IMR-90 (cell line): ENCODE data around the gene FUT4. TPM values are rescaled to one million over a fixed set of nuclear protein-coding genes. Genes with fewer than 3 reads are reported as not detected.

ENCODE experiments used
- ATAC-seq: fragments of 200-7000 bp; cut with Tn5 transposase; 2 replicates; pipeline ENCODE4 v1.9.1; 2020; ENCODE audit warnings: low read depth, mild to moderate bottlenecking, moderate library complexity
- BruUV-seq: library from RNA; stranded (reverse); fragments of 400-500 nt; replicated peaks from 2 replicates; lab custom pipeline; 2021; lab: Mats Ljungman, UMichigan
- CTCF ChIA-PET: fragments of 300-600 bp; formaldehyde crosslinking; extraction: SDS; loops from one replicate; lab custom pipeline; 2021; ENCODE audit warnings: antibody characterized with exemption; lab: Yijun Ruan, JAX
- POLR2A ChIA-PET: fragments of 300-600 bp; sonication (Branson Sonifier 250); formaldehyde crosslinking; loops from one replicate; lab custom pipeline; 2022; ENCODE audit warnings: antibody characterized with exemption; ENCODE audit not compliant: unreplicated experiment; lab: Charles Lee
- DNase-seq: peaks from one replicate; pipeline ENCODE4 v3.0.0; 2013
- H2AFZ ChIP-seq: replicated peaks from 2 replicates; pipeline ENCODE3; 2013; ENCODE audit warnings: low read length, mild to moderate bottlenecking; ENCODE audit not compliant: poor library complexity
- H2AK5ac ChIP-seq: 2 replicates; pipeline ENCODE4 v1.6.1; 2013; ENCODE audit warnings: low read depth, low read length, inconsistent platforms
- H2AK9ac ChIP-seq: replicated peaks from 2 replicates; pipeline ENCODE3; 2013; ENCODE audit warnings: mild to moderate bottlenecking, low read depth, low read length, moderate library complexity; ENCODE audit not compliant: poor library complexity
- H2BK120ac ChIP-seq: 2 replicates; pipeline ENCODE4 v1.6.1; 2013; ENCODE audit warnings: low read depth, low read length, inconsistent platforms
- H2BK15ac ChIP-seq: 3 replicates; pipeline ENCODE4 v1.6.1; 2013; ENCODE audit warnings: low read depth, low read length, inconsistent platforms
- H2BK20ac ChIP-seq: 2 replicates; pipeline ENCODE4 v1.6.1; 2013; ENCODE audit warnings: low read depth, mild to moderate bottlenecking, inconsistent platforms, low read length, moderate library complexity
- H2BK5ac ChIP-seq: 2 replicates; pipeline ENCODE4 v1.6.1; 2013; ENCODE audit warnings: mild to moderate bottlenecking, low read depth, low read length, inconsistent platforms; ENCODE audit not compliant: poor library complexity, severe bottlenecking
- H3K14ac ChIP-seq: replicated peaks from 2 replicates; pipeline ENCODE4 v1.6.1; 2013; ENCODE audit warnings: low read depth, low read length, inconsistent platforms
- H3K18ac ChIP-seq: 2 replicates; pipeline ENCODE4 v1.6.1; 2013; ENCODE audit warnings: low read depth, low read length, control low read depth
- H3K23ac ChIP-seq: 2 replicates; pipeline ENCODE4 v1.6.1; 2013; ENCODE audit warnings: low read depth, low read length, inconsistent platforms
- H3K27ac ChIP-seq: 2 replicates; pipeline ENCODE4 v1.5.1; 2013; ENCODE audit warnings: mild to moderate bottlenecking, control low read depth, low read length; ENCODE audit not compliant: insufficient read depth
- H3K27me3 ChIP-seq: 2 replicates; pipeline ENCODE4 v1.6.1; 2013; ENCODE audit warnings: low read length; ENCODE audit not compliant: control insufficient read depth, insufficient read depth
- H3K36me3 ChIP-seq: 2 replicates; pipeline ENCODE4 v1.6.1; 2013; ENCODE audit warnings: low read length, mixed read lengths; ENCODE audit not compliant: control insufficient read depth, insufficient read depth
- H3K4ac ChIP-seq: 2 replicates; pipeline ENCODE4 v1.6.1; 2013; ENCODE audit warnings: low read depth, low read length, inconsistent platforms
- H3K4me1 ChIP-seq: 2 replicates; pipeline ENCODE4 v1.6.1; 2013; ENCODE audit warnings: low read length, mixed read lengths; ENCODE audit not compliant: control insufficient read depth, insufficient read depth
- H3K4me2 ChIP-seq: 2 replicates; pipeline ENCODE4 v1.6.1; 2013; ENCODE audit warnings: low read depth, mild to moderate bottlenecking, control low read depth, low read length, moderate library complexity
- H3K4me3 ChIP-seq: 2 replicates; pipeline ENCODE4 v1.5.1; 2013; ENCODE audit warnings: low read depth, mild to moderate bottlenecking, control low read depth, low read length, moderate library complexity; ENCODE audit not compliant: insufficient read depth
- H3K56ac ChIP-seq: 2 replicates; pipeline ENCODE4 v1.6.1; 2013; ENCODE audit warnings: low read length, inconsistent platforms; ENCODE audit not compliant: insufficient read depth; ENCODE audit errors: extremely low read depth
- H3K79me1 ChIP-seq, 2 experiments: 2 replicates each; pipeline ENCODE4 v1.6.1; 2013; ENCODE audit warnings: low read length in 2 of 2, inconsistent platforms in 1 of 2, low read depth in 1 of 2
- H3K9ac ChIP-seq: 2 replicates; pipeline ENCODE4 v1.6.1; 2013; ENCODE audit warnings: low read depth, low read length, control low read depth
- H3K9me1 ChIP-seq: 2 replicates; pipeline ENCODE4 v1.6.1; 2013; ENCODE audit warnings: low read length, inconsistent platforms; ENCODE audit not compliant: insufficient read depth
- H3K9me3 ChIP-seq: 2 replicates; pipeline ENCODE4 v1.6.1; 2013; ENCODE audit warnings: low read length; ENCODE audit not compliant: control insufficient read depth, insufficient read depth
- H4K20me1 ChIP-seq: 2 replicates; pipeline ENCODE4 v1.6.1; 2013; ENCODE audit warnings: low read length, inconsistent platforms; ENCODE audit not compliant: insufficient read depth
- H4K5ac ChIP-seq: 2 replicates; pipeline ENCODE4 v1.6.1; 2013; ENCODE audit warnings: mild to moderate bottlenecking, low read depth, low read length, control low read depth
- H4K8ac ChIP-seq, 2 experiments: 2 replicates each; pipeline ENCODE4 v1.6.1; 2013; ENCODE audit warnings: low read depth in 2 of 2, low read length in 2 of 2, control low read depth in 1 of 2, inconsistent platforms in 1 of 2
- H4K91ac ChIP-seq: 2 replicates; pipeline ENCODE4 v1.6.1; 2013; ENCODE audit warnings: low read depth, low read length, inconsistent platforms; ENCODE audit not compliant: insufficient read depth
- CEBPB ChIP-seq: IDR thresholded peaks from 2 replicates; pipeline ENCODE4 v1.6.1; 2012; ENCODE audit warnings: low read depth, low read length, improper control_type of control experiment
- CHD1 ChIP-seq: IDR thresholded peaks from 2 replicates; pipeline ENCODE4 v1.6.1; 2012; ENCODE audit warnings: low read depth, low read length, improper control_type of control experiment
- ELK1 ChIP-seq: fragments of 150-350 bp; IDR thresholded peaks from 2 replicates; pipeline ENCODE4 v1.6.1; 2016; ENCODE audit warnings: low read depth, mild to moderate bottlenecking, low read length, moderate library complexity, borderline replicate concordance
- MXI1 ChIP-seq: IDR thresholded peaks from 2 replicates; pipeline ENCODE4 v1.6.1; 2012; ENCODE audit warnings: low read depth, mild to moderate bottlenecking, low read length, moderate library complexity, borderline replicate concordance
- SMC3 ChIP-seq: fragments of 150-350 bp; IDR thresholded peaks from 2 replicates; pipeline ENCODE4 v1.6.1; 2016; ENCODE audit warnings: low read depth, mild to moderate bottlenecking, antibody characterized with exemption, low read length, moderate library complexity
- WGBS, 2 experiments: methylation state at CpG; one replicate each; pipeline versions ENCODE4 v1.1.5 to v1.1.7; 2013; ENCODE audit warnings: missing lambda C conversion rate in 2 of 2; ENCODE audit not compliant: insufficient read length in 1 of 2; ENCODE audit errors: extremely low coverage in 2 of 2; 5-methylcytosine and 5-hydroxymethylcytosine counted together
- dilution Hi-C: fragments of 300-500 bp; cut with HindIII; formaldehyde crosslinking; loops from one replicate; pipeline ENCODE4 v1.14.3; 2018; ENCODE audit warnings: low sequenced_read_pairs; ENCODE audit not compliant: unreplicated experiment
- in situ Hi-C: fragments of 300-500 bp; cut with MboI; formaldehyde crosslinking; loops from 3 replicates; pipeline ENCODE4 v1.14.3; 2019; ENCODE audit warnings: low sequenced_read_pairs, inconsistent platforms, mixed read lengths
- intact Hi-C: fragments of 100-400 bp; cut with micrococcal nuclease; formaldehyde crosslinking; loops from 2 replicates; pipeline ENCODE4 v1.10.0; 2022
- polyA plus RNA-seq, 3 experiments: library from polyadenylated mRNA; depleted of rRNA; stranded (reverse); fragments of >200 nt; gene quantifications; 2 replicates each; pipeline ENCODE4 v1.2.3, GENCODE V29; 2012; ENCODE audit warnings: low replicate concordance in 1 of 3
- total RNA-seq: library from RNA; depleted of rRNA; stranded (reverse); fragments of >200 nt; gene quantifications from 2 replicates; pipeline ENCODE4 v1.2.3, GENCODE V29; 2012

FUT4 gene
- total and polyA plus RNA-seq, 2 of the 4 experiments (the other 2 are of a cell fraction), result 2.2 to 2.4 TPM

- no peak overlapping the region for H3K9ac ChIP-seq
- no peak overlapping the region for H3K56ac ChIP-seq
- H2AK5ac ChIP-seq, result no peak overlapping the region
- H2BK15ac ChIP-seq, result no peak overlapping the region
- H3K9me1 ChIP-seq, result peaks cover 11% of the 10 kb centered on the region
- intact Hi-C loops, result no loop called here
- H3K9me3 ChIP-seq, result no peaks in the 10 kb centered on the region
- no peak overlapping the region for H2BK120ac ChIP-seq
- DNase-seq, result no peak
- peaks cover 10% of the 10 kb centered on the region; the same call in 1 of the 2 replicates for H4K20me1 ChIP-seq
- ATAC-seq, result no peak
- peaks cover 2% of the 10 kb centered on the region; the same call in 1 of the 2 replicates for H3K36me3 ChIP-seq
- H3K27ac ChIP-seq, result no peak overlapping the region
- H3K18ac ChIP-seq, result no peak overlapping the region
- ChIA-PET CTCF (no interaction called here), POLR2A (no interaction called here)
- no peak overlapping the region for H4K8ac ChIP-seq
- 100% methylated on average over 1 of the region's 4 CpGs; no CpG with 5 or more reads in 1 of the 2 experiments for WGBS, 2 experiments
- no peak overlapping the region for H3K4me3 ChIP-seq
- no peak overlapping the region for H3K23ac ChIP-seq
- no peak overlapping the region for H2AK9ac ChIP-seq
- in situ Hi-C loops, result no loop called here
- H2BK20ac ChIP-seq, result no peak overlapping the region
- peaks cover 9 to 36% of the 10 kb centered on the region in 2 experiments for H3K79me1 ChIP-seq
- no peak overlapping the region for H4K91ac ChIP-seq
- no peaks in the 10 kb centered on the region for H3K27me3 ChIP-seq
- H2BK5ac ChIP-seq, result no peak overlapping the region
- no peak for TF ChIP-seq CHD1
- no peak for TF ChIP-seq CEBPB
- no peak for TF ChIP-seq MXI1
- no peak for TF ChIP-seq SMC3
- TF ChIP-seq ELK1, result no peak
- H2AFZ ChIP-seq, result no peak overlapping the region
- peaks cover 3% of the 10 kb centered on the region for H3K4me1 ChIP-seq
- dilution Hi-C loops, result no loop called here
- no peak overlapping the region for H3K4me2 ChIP-seq
- BruUV-seq, result no TSS peak
- no peak overlapping the region for H3K14ac ChIP-seq
- no peak overlapping the region for H4K5ac ChIP-seq
- no peak overlapping the region for H3K4ac ChIP-seq
These were observed 6.8 kb downstream of the FUT4 start for GRCh38 chr11:94550513-94550912.
